ENCODE measurements around the gene NBAS.

- TF ChIP-seq POLR2A (IDR thresholded peaks at IDR 0.05), result no peak
- TF ChIP-seq EP300 (IDR thresholded peaks at IDR 0.05), result no peak
These were observed 432.3 kb downstream of the NBAS start for GRCh38 chr2:15128846-15129245.

Measured in ovary (tissue), 1 donor.